SKM-1 (cell line): ENCODE measurements around the gene ZNF24.
A peak's percentile ranks its signal among the peaks of the same experiment; 100 is the strongest.

ENCODE experiments used
- DNase-seq: peaks from one replicate; lab custom pipeline; 2025; ENCODE audit not compliant: unreplicated experiment; lab: John Stamatoyannopoulos, UW

ZNF24 gene

GRCh38 chr18:35303610-35304009 is 40.6 kb downstream of the ZNF24 start:
- DNase-seq: no peak

- DNase-seq: no peak
These were observed 48.2 kb downstream of the ZNF24 start for GRCh38 chr18:35296060-35296459.

- no peak for DNase-seq
These were observed 53.1 kb downstream of the ZNF24 start for GRCh38 chr18:35291166-35291565.

GRCh38 chr18:35290094-35290735 is 54.0 kb downstream of the ZNF24 start, which contains the start of gene ZSCAN30:
ZSCAN30 (minus strand) TSS chr18:35290229; CDS start chr18:35264352, 25,877 bp downstream.
- peak; percentile 83 for DNase-seq

- no peak for DNase-seq
These were observed 54.5 kb downstream of the ZNF24 start for GRCh38 chr18:35289727-35290093.

- no peak for DNase-seq
These were observed 54.9 kb downstream of the ZNF24 start for GRCh38 chr18:35289293-35289692.

GRCh38 chr18:35284841-35285240 is 59.4 kb downstream of the ZNF24 start:
- DNase-seq: no peak

- DNase-seq: no peak
These were observed 60.1 kb downstream of the ZNF24 start for GRCh38 chr18:35283923-35284794.

GRCh38 chr18:35282353-35282752 is 61.9 kb downstream of the ZNF24 start:
- DNase-seq: no peak
